Epithelial cell of esophagus (primary cell): ENCODE results near the gene CRIM1.
A peak's percentile ranks its signal among the peaks of the same experiment; 100 is the strongest.

Experiments
- DNase-seq: peaks from one replicate; pipeline ENCODE4 v3.0.0; 2010; ENCODE audit warnings: low read depth
- H3K4me3 ChIP-seq: 2 replicates; pipeline ENCODE4 v1.5.1; 2011; ENCODE audit warnings: mild to moderate bottlenecking, low read length, control low read depth
- TF ChIP-seq, protein P1 (sequence below): IDR thresholded peaks from 2 replicates; pipeline ENCODE4 v1.5.1; 2011; ENCODE audit warnings: low read depth, mild to moderate bottlenecking, low read length, control low read depth, inconsistent platforms; ENCODE audit not compliant: insufficient read depth; ENCODE audit errors: missing control alignments

The CRIM1 gene

DNA sequence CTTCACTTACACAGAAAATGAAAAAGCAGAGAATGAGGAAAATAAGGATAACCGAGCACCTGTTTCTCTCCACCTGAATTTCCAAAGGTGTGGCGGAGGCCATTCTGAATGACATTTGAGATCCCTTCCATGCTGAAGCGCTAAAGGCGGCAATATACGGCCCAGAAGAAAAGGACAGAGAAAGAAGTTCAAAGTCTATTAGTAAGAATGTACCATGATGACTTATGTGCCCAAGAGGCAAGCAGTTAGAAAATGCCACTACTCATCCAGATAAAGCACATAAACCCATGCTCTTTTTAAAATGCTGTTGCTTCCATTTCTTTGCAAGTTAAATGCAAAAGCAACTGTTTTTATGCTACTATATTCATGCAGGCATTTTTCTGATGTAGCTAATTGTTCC, 205.1 kb downstream of the CRIM1 start:
- no peak overlapping the region for H3K4me3 ChIP-seq
- no peak for DNase-seq
- TF ChIP-seq, protein P1, sequence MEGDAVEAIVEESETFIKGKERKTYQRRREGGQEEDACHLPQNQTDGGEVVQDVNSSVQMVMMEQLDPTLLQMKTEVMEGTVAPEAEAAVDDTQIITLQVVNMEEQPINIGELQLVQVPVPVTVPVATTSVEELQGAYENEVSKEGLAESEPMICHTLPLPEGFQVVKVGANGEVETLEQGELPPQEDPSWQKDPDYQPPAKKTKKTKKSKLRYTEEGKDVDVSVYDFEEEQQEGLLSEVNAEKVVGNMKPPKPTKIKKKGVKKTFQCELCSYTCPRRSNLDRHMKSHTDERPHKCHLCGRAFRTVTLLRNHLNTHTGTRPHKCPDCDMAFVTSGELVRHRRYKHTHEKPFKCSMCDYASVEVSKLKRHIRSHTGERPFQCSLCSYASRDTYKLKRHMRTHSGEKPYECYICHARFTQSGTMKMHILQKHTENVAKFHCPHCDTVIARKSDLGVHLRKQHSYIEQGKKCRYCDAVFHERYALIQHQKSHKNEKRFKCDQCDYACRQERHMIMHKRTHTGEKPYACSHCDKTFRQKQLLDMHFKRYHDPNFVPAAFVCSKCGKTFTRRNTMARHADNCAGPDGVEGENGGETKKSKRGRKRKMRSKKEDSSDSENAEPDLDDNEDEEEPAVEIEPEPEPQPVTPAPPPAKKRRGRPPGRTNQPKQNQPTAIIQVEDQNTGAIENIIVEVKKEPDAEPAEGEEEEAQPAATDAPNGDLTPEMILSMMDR: no peak

DNA sequence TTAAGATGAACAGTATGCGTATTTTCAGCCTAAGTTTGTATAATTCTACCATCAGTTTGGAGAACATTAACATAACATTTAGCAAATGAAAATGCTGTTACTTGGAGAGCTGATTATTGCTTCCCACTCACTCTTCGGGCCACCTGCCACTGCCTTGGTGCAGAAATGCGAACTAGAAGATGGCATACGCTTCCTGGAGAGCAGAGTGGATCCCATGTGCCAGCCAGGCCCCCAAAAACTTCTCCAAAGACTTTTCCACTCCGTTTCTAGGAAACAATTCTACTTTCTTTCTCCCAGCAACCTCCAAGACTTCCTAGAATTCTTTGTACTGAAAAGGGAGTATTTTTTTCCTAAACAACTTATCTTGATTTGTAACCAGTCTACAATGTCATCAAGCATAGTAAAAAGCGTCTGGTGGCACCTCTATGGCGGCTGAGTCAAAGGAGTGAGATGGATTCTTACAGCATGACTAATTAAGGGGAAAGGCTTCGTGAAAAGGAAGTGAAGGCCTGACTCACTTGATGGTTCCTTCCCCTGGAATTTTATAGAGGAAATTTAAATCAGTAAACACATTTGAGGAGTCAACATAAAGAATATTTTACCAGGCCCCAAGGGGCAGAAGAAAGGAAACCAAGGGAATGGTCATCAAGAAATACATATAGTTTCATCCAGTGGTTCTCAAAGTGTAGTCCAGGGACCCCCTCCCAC, 205.8 kb downstream of the CRIM1 start:
- DNase-seq: peak; percentile 89
- TF ChIP-seq, protein P1: no peak
- H3K4me3 ChIP-seq: no peak overlapping the region

DNA sequence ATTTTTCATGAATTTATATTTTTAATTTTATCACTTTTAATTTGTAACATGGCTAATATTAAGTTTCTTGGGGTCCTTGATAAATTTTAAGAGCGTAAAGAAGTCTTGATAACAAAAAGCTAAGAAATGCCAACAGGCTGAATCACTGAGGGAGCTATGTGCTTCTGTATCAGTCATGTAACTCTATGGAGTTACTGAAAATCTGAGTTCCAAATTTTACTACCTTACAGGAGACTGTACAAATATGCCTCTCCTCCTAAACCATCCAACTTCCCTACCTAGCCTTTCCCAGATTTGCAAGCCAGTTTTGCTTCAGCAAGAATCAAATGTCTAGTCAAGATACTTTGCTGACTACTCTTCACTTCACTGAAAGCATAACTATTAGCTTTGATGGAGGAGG, 206.7 kb downstream of the CRIM1 start:
- H3K4me3 ChIP-seq: no peak overlapping the region
- DNase-seq: peak; percentile 58
- TF ChIP-seq, protein P1: no peak

DNA sequence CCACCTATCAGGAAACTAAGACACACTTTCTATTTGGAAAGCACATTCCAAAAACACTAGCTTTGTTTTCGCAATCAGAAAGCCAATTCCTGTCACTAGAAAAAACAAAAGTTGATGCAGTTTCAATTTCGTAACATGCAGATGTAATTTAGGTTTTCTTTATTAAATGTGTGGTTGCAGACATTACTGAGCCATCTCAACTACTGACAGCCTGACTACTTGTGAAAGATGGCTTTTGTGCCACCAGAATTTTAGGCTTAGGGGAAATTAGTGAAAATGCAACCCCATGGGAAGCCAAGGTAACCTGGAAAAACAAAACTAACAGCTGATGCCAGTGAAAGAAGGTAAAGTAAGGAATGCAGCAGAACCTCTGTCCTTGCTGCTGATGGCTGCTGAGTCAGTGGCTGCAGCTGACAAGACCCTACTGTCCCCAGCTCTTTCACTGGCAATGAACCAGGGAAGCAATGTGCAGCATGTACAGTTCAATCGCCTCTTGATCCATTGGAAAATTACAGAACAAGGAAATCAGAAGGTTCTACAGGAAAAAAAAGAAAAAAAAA, 207.5 kb downstream of the CRIM1 start:
- TF ChIP-seq, protein P1: no peak
- H3K4me3 ChIP-seq: no peak overlapping the region
- DNase-seq: peak; percentile 53

DNA sequence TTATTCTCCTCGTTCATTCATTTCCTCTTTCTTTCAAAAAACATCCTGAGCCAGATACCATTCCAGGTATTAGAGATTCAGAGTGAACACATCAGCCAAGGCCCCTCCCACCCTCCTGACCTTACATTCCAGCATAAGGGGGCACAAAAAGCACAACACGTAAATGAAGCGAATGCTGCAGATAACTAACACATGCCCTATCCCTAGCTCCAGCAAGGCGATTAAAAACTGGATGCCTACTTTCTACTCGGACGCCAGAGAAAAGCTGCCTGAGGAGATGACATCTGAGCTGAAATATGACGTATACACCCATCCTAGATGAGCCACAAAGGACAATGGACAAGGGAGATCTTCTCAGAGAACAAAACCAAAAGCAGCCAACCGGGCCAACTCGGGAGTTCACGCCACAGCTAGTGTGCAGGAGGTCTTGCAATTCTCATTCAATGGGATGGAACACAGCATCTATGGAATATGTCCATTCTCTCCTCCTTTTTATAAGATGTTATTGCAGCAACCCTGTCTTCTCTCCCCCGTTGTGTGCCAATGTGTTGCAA, 208.9 kb downstream of the CRIM1 start:
- no peak for DNase-seq
- H3K4me3 ChIP-seq: no peak overlapping the region
- TF ChIP-seq, protein P1: no peak

DNA sequence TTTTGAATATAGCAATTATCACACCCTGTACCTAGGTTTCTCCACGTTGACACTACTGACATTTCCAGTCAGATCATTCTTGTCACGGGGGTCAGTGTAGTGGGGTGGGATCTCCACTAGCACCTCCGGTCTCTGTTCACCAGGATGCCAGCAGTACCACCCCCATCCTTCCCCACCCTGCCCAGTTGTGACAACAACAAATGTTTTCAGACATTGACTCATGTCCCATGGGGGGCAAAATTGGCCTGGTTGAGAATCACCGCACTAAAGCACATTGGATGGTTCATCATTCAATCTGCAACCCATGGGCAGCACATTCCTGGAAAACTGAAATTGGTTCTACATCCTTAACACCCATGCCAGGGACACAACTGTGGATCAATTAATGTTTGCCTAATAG, 210.1 kb downstream of the CRIM1 start:
- TF ChIP-seq, protein P1: no peak
- DNase-seq: no peak
- H3K4me3 ChIP-seq: no peak overlapping the region

DNA sequence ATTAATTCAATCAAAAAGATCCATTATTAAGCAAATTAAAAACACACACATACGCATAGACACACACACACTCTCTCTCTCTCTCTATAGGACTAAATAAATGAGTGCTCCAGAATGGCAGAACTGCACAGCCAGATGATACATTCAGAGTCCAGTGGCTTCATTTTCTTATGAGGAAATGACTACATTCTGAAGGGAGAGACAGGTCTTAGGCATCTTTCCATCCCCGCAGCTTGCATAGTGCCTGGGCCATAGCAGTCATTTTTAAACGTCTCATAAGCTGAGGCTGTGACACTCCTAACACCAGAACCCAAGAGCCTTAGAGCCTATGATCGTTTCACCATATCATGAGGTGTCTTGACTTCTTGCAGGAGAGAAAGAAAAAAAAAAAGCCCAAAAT, 211.3 kb downstream of the CRIM1 start:
- TF ChIP-seq, protein P1: no peak
- H3K4me3 ChIP-seq: no peak overlapping the region
- no peak for DNase-seq
